ELR (cell line): ENCODE data around the gene SPATA31C2.
"Not testable (repeated sequence)": the region's sequence is repeated elsewhere in the genome, so short reads cannot be mapped to it uniquely, and the experiment has no call there.

Experiments
- DNase-seq: peaks from one replicate; pipeline ENCODE4 v3.0.0-alpha.2; 2015; ENCODE audit warnings: low read depth

Gene SPATA31C2

DNA sequence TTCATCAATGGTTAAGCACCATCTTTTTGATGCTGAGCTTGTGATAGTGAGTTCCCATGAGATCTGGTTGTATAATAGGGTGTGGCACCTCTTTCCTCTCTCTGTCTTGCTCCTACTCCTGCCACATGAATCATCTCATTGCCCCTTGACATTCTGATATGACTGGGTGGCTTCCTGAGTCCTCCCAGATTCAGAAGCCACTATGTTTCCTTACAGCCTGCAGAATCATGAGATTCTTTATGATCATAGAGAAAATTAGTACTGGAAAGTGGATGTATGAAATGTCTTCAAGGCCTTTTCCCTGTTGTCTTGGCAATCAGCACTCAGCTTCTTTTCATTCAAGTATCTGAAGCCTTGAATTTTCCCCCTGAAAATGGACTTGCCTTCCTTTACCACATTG, 14.9 kb downstream of the SPATA31C2 start:
- DNase-seq = not testable (repeated sequence)

GRCh38 chr9:88118121-88118520, 20.2 kb downstream of the SPATA31C2 start:
- not testable (repeated sequence) for DNase-seq

GRCh38 chr9:88114968-88115612, 23.2 kb downstream of the SPATA31C2 start:
- not testable (repeated sequence) for DNase-seq

DNA sequence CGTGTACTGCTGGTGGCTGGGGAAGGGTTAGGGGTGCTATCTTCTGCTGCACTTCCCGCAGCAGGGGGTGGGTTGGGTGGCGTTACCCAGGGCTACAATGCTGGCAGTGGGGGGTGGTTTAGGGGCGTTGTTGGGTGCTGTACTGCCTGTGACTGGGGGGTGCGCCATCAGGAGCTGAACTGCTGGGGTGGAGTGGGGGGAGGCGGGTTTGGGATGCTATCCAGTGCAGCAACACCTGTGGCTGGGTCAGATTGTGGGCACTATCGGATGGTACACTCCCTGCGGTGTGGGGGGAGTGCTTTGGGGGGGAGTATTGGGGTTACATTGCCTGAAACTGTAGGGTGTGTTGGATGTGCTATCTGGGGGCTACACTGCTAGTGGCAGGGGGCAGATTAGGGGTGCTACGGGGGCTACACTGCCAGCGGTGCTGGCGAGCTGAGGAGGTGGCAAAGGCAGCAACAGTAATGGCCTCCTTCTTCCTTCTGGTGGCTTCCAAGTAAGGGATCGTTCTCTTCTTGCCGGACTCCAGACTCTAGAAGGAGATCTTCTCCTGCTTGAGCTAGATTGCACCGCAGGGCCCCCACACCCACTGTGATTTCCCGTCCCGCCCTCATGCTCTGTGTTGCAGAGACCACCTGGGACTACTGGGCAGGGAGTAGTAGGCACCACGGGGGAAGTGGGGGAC, 23.9 kb downstream of the SPATA31C2 start:
- not testable (repeated sequence) for DNase-seq

- not testable (repeated sequence) for DNase-seq
Measured at GRCh38 chr9:88113156-88114130, 24.8 kb downstream of the SPATA31C2 start.

- DNase-seq = no peak
Measured at GRCh38 chr9:88110026-88110425, 28.2 kb downstream of the SPATA31C2 start.

DNA sequence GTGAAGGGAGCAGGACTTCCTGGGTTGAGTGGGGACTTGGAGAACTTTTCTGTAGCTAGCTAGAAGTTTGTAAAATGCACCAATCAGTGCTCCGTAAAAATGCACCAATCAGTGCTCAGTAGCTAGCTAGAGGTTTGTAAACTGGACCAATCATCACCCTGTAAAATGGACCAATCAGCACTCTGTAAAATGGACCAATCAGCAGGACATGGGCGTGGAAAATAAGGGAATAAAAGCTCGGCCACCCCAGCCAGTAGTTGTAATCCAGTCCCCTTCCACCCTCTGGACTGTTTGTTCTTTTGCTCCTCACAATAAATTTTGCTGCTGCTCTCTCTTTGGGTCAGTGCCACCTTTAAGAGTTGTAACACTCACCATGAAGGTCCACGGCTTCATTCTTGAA, 29.5 kb downstream of the SPATA31C2 start:
- no peak for DNase-seq

GRCh38 chr9:88106492-88106891, 31.8 kb downstream of the SPATA31C2 start:
- DNase-seq = peak; percentile 50

DNA sequence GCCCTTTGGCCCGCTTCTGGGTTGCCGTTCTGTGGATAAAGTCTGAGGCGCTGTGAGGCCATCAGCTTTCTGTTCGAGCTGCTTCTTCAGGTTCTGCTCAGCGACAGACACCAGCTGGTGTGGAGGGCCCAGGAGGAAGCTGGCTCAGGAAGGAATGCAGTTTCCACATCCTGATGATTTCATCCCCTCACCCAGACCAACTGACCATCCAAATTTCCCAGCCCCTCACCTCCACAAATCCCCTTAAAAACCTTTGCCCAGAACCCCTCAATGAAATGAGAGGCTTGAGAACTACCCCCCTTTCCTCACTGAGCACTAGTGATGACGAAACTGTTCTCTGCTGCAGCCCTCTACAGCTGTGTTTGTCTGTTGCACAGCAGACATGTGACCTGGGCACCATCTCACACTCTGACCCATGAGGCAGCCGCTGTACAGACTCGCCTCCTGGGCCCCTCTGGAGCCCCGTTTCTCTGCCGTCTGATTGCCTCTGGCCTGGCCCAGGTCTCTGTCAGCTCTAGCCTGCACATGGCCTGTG, 45.4 kb downstream of the SPATA31C2 start:
- peak; percentile 23 for DNase-seq

DNA sequence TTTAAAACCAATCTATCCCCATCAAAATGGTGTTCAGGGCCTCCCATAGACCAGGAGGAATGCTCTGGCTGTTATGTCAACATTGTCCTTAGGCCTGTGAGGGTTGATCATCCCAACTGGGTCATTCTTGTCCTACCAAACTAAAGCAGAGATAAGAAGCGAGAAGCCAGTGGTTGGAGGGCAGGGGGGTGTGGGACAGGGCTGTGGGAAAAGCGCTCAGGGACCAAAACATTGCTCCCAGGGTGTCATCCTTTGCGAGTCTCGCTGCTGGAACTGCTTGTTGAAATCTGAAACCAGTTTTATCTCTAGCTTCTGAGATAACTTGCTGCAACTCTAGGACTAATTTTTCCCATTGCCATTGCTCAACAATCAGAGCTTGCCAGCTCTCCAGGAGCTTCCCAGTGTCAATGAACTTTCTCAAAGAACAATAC, 48.1 kb downstream of the SPATA31C2 start:
- no peak for DNase-seq

- DNase-seq = no peak
Measured at GRCh38 chr9:88087906-88088305, 50.4 kb downstream of the SPATA31C2 start.

- no peak for DNase-seq
Measured at GRCh38 chr9:88085476-88085875, 52.8 kb downstream of the SPATA31C2 start.

GRCh38 chr9:88084357-88085183, 53.7 kb downstream of the SPATA31C2 start:
- no peak for DNase-seq
